GM21360 (cell line): Measurements from ENCODE around the gene ICAM1.
"Not testable (repeated sequence)": the region's sequence is repeated elsewhere in the genome, so short reads cannot be mapped to it uniquely, and the experiment has no call there.

Experiments
- ATAC-seq: cut with Tn5 transposase; IDR thresholded peaks from one replicate; pipeline ENCODE4 v1.9.1; 2021; ENCODE audit warnings: mild to moderate bottlenecking, moderate library complexity; ENCODE audit not compliant: unreplicated experiment

Gene ICAM1

GRCh38 chr19:10274589-10274988 lies 3.7 kb downstream of the ICAM1 start:
- no peak for ATAC-seq

- ATAC-seq: no peak
These were observed 7.1 kb downstream of the ICAM1 start for GRCh38 chr19:10277795-10278589.

GRCh38 chr19:10278935-10279334 lies 8.0 kb downstream of the ICAM1 start:
- ATAC-seq: no peak

- ATAC-seq: no peak
These were observed 9.0 kb downstream of the ICAM1 start for GRCh38 chr19:10279737-10280442.

GRCh38 chr19:10282043-10282442 lies 11.1 kb downstream of the ICAM1 start:
- not testable (repeated sequence) for ATAC-seq

GRCh38 chr19:10283301-10284064 lies 12.6 kb downstream of the ICAM1 start:
- no peak for ATAC-seq

GRCh38 chr19:10284065-10284959 lies 13.4 kb downstream of the ICAM1 start:
- no peak for ATAC-seq

GRCh38 chr19:10284960-10285278 lies 14.0 kb downstream of the ICAM1 start:
- no peak for ATAC-seq

GRCh38 chr19:10285393-10285792 lies 14.5 kb downstream of the ICAM1 start:
- ATAC-seq: no peak

GRCh38 chr19:10286803-10287737 lies 16.1 kb downstream of the ICAM1 start, which contains the start of gene ICAM4:
Gene ICAM4, plus strand, starts transcription at chr19:10286955. Its CDS starts 58 bp downstream, at chr19:10287013.
- no peak for ATAC-seq

- no peak for ATAC-seq
These were observed 17.8 kb downstream of the ICAM1 start for GRCh38 chr19:10288662-10289166.

GRCh38 chr19:10289167-10289835 lies 18.4 kb downstream of the ICAM1 start:
- ATAC-seq: no peak

- no peak for ATAC-seq
These were observed 19.0 kb downstream of the ICAM1 start, which contains the start of gene ICAM5 for GRCh38 chr19:10289836-10290356. Gene ICAM5, plus strand, starts transcription at chr19:10289952. Its CDS starts 92 bp downstream, at chr19:10290044.

GRCh38 chr19:10290357-10290875 lies 19.5 kb downstream of the ICAM1 start:
- no peak for ATAC-seq

GRCh38 chr19:10290876-10291553 lies 20.1 kb downstream of the ICAM1 start:
- no peak for ATAC-seq

GRCh38 chr19:10291554-10292205 lies 20.8 kb downstream of the ICAM1 start:
- ATAC-seq: no peak

GRCh38 chr19:10292206-10292788 lies 21.4 kb downstream of the ICAM1 start:
- ATAC-seq: peak; percentile 55
